GM12873 (cell line): Measurements from ENCODE around the gene CORO1C.

Experiments used
- TF ChIP-seq, protein P1 (sequence below): IDR thresholded peaks from 2 replicates; pipeline ENCODE4 v1.5.1; 2012; ENCODE audit warnings: low read depth, mild to moderate bottlenecking, moderate library complexity, low read length, control low read depth; ENCODE audit not compliant: insufficient read depth; ENCODE audit errors: missing control alignments

CORO1C gene

DNA sequence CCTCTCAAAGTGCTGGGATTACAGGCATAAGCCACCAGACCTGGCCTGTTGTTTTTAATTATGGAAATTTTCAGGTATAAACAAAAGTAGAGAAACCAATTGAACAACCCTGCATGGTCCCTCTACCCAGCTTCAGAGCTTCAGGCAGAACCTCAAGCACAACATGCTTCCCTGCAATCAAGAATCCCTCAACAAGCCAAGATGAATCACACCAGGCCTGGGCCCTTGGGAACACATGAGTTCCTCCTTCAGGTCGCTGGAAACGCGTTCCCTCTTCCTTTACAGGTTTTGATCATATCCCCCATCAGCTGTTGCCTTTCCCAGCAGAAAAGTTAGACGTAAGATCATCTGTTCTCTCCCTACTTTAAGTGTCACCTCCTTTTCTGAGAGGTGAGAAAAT is 20.5 kb upstream of the CORO1C start:
- TF ChIP-seq, protein P1, sequence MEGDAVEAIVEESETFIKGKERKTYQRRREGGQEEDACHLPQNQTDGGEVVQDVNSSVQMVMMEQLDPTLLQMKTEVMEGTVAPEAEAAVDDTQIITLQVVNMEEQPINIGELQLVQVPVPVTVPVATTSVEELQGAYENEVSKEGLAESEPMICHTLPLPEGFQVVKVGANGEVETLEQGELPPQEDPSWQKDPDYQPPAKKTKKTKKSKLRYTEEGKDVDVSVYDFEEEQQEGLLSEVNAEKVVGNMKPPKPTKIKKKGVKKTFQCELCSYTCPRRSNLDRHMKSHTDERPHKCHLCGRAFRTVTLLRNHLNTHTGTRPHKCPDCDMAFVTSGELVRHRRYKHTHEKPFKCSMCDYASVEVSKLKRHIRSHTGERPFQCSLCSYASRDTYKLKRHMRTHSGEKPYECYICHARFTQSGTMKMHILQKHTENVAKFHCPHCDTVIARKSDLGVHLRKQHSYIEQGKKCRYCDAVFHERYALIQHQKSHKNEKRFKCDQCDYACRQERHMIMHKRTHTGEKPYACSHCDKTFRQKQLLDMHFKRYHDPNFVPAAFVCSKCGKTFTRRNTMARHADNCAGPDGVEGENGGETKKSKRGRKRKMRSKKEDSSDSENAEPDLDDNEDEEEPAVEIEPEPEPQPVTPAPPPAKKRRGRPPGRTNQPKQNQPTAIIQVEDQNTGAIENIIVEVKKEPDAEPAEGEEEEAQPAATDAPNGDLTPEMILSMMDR, result no peak

DNA sequence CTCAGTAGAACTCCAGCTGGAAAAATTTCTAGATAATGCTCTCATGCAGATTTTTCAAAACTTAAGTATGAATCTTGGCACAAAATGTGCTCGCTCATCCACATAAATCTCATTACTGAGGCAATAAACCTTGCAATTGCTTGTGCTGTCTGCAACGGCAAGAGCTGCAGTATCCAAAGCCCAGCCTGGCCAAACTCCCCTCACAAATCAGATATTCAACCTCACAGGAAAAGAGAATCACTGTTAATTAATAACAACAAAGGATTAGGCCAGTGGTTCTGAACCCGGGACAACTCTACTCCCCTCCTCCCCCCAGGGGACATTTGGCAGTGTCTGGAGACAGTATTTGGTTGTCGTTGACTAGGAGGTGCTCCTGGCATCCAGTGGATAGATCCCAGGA is 19.2 kb upstream of the CORO1C start:
- TF ChIP-seq, protein P1, result no peak

- TF ChIP-seq, protein P1, result no peak
Observed at GRCh38 chr12:108747563-108747962, 16.2 kb upstream of the CORO1C start.

DNA sequence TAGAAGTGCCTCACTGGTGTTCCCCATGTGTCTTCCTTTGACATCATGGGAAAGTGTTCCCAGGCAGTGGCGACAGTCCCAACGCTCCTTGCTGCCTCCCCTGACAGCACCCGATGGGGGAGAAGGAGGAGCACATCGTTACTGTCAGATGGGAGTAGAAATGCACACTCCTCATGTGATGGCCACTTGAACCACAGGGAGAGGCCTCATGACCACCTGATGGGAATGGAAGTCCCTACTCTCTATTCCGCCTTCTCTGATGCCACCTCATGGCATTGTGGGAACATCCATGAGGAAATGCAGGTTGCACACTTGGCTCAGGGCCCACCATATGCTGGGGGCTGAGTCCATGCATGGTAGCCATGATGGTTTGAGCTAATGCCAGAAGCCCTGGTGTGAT is 14.3 kb upstream of the CORO1C start:
- TF ChIP-seq, protein P1, result no peak

DNA sequence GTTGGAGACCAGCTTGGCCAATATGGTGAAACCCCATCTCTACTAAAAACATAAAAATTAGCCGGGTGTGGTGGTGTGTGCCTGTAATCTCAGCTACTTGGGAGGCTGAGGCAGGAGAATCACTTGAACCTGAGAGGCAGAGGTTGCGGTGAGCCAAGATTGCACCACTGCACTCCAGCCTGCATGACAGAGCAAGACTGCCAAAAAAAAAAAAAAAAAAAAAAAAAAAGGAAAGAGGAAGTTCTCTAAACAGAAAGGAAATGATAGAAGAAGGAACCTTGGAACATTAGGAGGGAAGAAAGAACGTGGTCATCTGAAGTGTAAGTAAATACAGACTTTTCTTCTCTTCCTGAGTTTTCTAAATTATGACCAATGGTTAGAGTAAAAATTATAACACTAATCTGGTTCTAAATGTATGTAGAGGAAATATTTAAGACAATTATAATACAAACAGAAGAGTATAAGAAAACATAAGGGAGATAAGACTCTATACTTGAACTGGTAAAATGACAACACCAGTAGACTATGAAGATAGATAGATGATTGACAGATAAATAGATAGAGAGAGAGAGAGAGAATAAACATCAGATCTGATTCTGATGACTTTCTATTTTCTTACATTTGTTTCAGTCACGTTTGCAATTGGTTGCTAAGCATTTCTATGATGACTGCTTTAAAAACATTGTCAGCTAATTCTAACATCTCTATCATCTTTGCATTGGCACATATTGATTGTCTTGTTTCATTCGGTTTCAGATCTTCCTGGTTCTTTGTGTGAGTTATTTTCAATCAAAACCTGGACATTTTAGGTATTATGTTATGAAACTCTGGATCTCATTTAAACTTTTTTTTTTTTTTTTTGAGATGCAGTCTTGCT is 12.9 kb upstream of the CORO1C start:
- TF ChIP-seq, protein P1, result no peak

GRCh38 chr12:108738170-108738569 is 6.9 kb upstream of the CORO1C start:
- TF ChIP-seq, protein P1, result no peak

GRCh38 chr12:108735855-108736254 is 4.5 kb upstream of the CORO1C start:
- TF ChIP-seq, protein P1, result no peak
